ENCODE data around the gene BCL11B. TPM values are rescaled to one million over a fixed set of nuclear protein-coding genes. Genes with fewer than 3 reads are reported as not detected.
"Not testable (repeated sequence)": the region's sequence is repeated elsewhere in the genome, so short reads cannot be mapped to it uniquely, and the experiment has no call there.

The BCL11B gene
- total RNA-seq, 4 donors from 2014 or later = under 0.01 to 1.1 (median 0.39) TPM

- H3K27ac ChIP-seq = no peak overlapping the region
- TF ChIP-seq POLR2A (IDR thresholded peaks at IDR 0.05) = no peak
- no peak for TF ChIP-seq EP300 (IDR thresholded peaks at IDR 0.05)
- TF ChIP-seq, protein P1, sequence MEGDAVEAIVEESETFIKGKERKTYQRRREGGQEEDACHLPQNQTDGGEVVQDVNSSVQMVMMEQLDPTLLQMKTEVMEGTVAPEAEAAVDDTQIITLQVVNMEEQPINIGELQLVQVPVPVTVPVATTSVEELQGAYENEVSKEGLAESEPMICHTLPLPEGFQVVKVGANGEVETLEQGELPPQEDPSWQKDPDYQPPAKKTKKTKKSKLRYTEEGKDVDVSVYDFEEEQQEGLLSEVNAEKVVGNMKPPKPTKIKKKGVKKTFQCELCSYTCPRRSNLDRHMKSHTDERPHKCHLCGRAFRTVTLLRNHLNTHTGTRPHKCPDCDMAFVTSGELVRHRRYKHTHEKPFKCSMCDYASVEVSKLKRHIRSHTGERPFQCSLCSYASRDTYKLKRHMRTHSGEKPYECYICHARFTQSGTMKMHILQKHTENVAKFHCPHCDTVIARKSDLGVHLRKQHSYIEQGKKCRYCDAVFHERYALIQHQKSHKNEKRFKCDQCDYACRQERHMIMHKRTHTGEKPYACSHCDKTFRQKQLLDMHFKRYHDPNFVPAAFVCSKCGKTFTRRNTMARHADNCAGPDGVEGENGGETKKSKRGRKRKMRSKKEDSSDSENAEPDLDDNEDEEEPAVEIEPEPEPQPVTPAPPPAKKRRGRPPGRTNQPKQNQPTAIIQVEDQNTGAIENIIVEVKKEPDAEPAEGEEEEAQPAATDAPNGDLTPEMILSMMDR (IDR thresholded peaks at IDR 0.05) = no peak
- TF ChIP-seq POLR2AphosphoS5 (IDR thresholded peaks at IDR 0.05) = no peak
These were observed 41.5 kb downstream of the BCL11B start for GRCh38 chr14:99230208-99231151.

GRCh38 chr14:99229654-99230207 is 42.3 kb downstream of the BCL11B start:
- Histone ChIP-seq H3K4me3 (no peak overlapping the region), H3K9me3 (peaks cover 0 to 14% (median 0%) of the 10 kb centered on the region in 3 donors), H3K27me3 (peaks cover 65% of the 10 kb centered on the region), H3K36me3 (no peaks in the 10 kb centered on the region), H3K27ac (no peak overlapping the region), H3K4me1 (peaks cover 0 to 6% (median 0%) of the 10 kb centered on the region in 3 donors)
- whole genome bisulfite sequencing, 2 donors (ENCODE audit: low coverage in 1 of 2) = 40% methylated on average over 1 of the region's 10 CpGs; no CpG with 5 or more reads in 1 of the 2 donors
- ATAC-seq = no peak
- TF ChIP-seq, protein P1 (IDR thresholded peaks at IDR 0.05) = no peak
- TF ChIP-seq EP300 (IDR thresholded peaks at IDR 0.05) = no peak
- no peak for TF ChIP-seq POLR2AphosphoS5 (IDR thresholded peaks at IDR 0.05)
- no peak for TF ChIP-seq POLR2A (IDR thresholded peaks at IDR 0.05)

More at GRCh38 chr14:99230208-99231151, 41.5 kb downstream of the BCL11B start:
- Histone ChIP-seq H3K4me1 (peaks cover 0 to 6% (median 0%) of the 10 kb centered on the region in 3 donors), H3K36me3 (no peaks in the 10 kb centered on the region), H3K9me3 (peaks cover 0 to 21% (median 0%) of the 10 kb centered on the region in 3 donors), H3K4me3 (no peak overlapping the region), H3K27me3 (peaks cover 69% of the 10 kb centered on the region)
- WGBS, 2 donors (ENCODE audit: low coverage in 1 of 2) = 20 to 26% methylated on average over 2 to 4 of the region's 23 CpGs
- ATAC-seq = no peak

DNA sequence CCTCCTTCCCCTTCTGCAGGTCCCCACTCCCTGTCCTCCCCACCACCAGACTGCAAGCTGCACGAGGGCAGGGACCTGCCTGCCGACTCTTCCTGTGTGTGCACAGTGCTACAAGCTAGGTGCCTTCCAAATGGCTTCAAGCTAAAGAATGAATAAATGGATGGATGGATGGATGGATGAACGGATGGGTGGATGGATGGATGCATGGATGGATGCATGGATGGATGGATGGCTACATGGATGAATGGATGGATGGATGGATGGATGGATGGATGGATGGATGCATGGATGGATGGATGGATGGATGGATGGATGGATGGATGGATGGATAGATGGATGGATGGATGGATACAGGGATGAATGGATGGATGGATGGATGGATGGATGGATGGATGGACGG is 43.2 kb downstream of the BCL11B start:
- peaks cover 65% of the 10 kb centered on the region for H3K27me3 ChIP-seq
- not testable (repeated sequence) for H3K4me1 ChIP-seq, H3K36me3 ChIP-seq, H3K27ac ChIP-seq, H3K4me3 ChIP-seq, H3K9me3 ChIP-seq, ATAC-seq
- 90% methylated on average over 4 of the region's 4 CpGs; no CpG with 5 or more reads in 1 of the 2 donors for WGBS, 2 donors (ENCODE audit: low coverage in 1 of 2)

GRCh38 chr14:99226687-99227086 is 45.3 kb downstream of the BCL11B start:
- no peaks in the 10 kb centered on the region for H3K36me3 ChIP-seq
- ATAC-seq = no peak
- H3K4me1 ChIP-seq = peaks cover 0 to 6% (median 0%) of the 10 kb centered on the region in 3 donors
- no peaks in the 10 kb centered on the region for H3K9me3 ChIP-seq
- no peak overlapping the region for H3K4me3 ChIP-seq
- no peak overlapping the region for H3K27ac ChIP-seq
- TF ChIP-seq EP300 (IDR thresholded peaks at IDR 0.05) = no peak
- TF ChIP-seq POLR2AphosphoS5 (IDR thresholded peaks at IDR 0.05) = no peak
- no peak for TF ChIP-seq POLR2A (IDR thresholded peaks at IDR 0.05)
- TF ChIP-seq, protein P1 (IDR thresholded peaks at IDR 0.05) = no peak
- peaks cover 59% of the 10 kb centered on the region for H3K27me3 ChIP-seq
- WGBS, 2 donors (ENCODE audit: low coverage in 1 of 2) = 94% methylated on average over 4 of the region's 4 CpGs; no CpG with 5 or more reads in 1 of the 2 donors

- H3K4me1 ChIP-seq = no peaks in the 10 kb centered on the region
- H3K36me3 ChIP-seq = no peaks in the 10 kb centered on the region
- 43 to 74% methylated on average over 3 to 7 of the region's 13 CpGs for WGBS, 2 donors (ENCODE audit: low coverage in 1 of 2)
- no peak overlapping the region for H3K27ac ChIP-seq
- TF ChIP-seq, protein P1 (IDR thresholded peaks at IDR 0.05) = no peak
- TF ChIP-seq POLR2A (IDR thresholded peaks at IDR 0.05) = no peak
- no peak for TF ChIP-seq POLR2AphosphoS5 (IDR thresholded peaks at IDR 0.05)
- TF ChIP-seq EP300 (IDR thresholded peaks at IDR 0.05) = no peak
- no peak overlapping the region for H3K4me3 ChIP-seq
- H3K9me3 ChIP-seq = no peaks in the 10 kb centered on the region
- ATAC-seq = no peak
- H3K27me3 ChIP-seq = peaks cover 58% of the 10 kb centered on the region
These were observed 46.4 kb downstream of the BCL11B start for GRCh38 chr14:99225436-99226203.

Data from gastroesophageal sphincter (tissue), 4 donors.